Stomach (tissue), 9 donors: Measurements from ENCODE around the gene STRN3. TPM values are rescaled to one million over a fixed set of nuclear protein-coding genes. Genes with fewer than 3 reads are reported as not detected.

Experiments used
- DNase-seq, 2 donors: peaks; one replicate each; pipeline versions ENCODE4 v3.0.0 to v3.0.0-alpha.2; 2013 to 2019
- H3K27ac ChIP-seq, 5 donors: fragments of 200-600 bp in 4 of 5; sonication (generic) in 4 of 5; one replicate each; pipeline ENCODE4 v1.5.1; 2013 to 2019; ENCODE audit warnings: mild to moderate bottlenecking in 1 of 5, moderate library complexity in 1 of 5
- H3K27me3 ChIP-seq, 3 donors: fragments of 200-600 bp; sonication (generic); one replicate each; pipeline ENCODE4 v1.5.1; 2017 to 2019; ENCODE audit warnings: mixed run types in 1 of 3
- H3K36me3 ChIP-seq, 4 donors: fragments of 200-600 bp; sonication (generic); 1 replicate in 3 of 4; 2 replicates in 1 of 4; pipeline ENCODE4 v1.5.1; 2016 to 2019
- H3K4me1 ChIP-seq, 4 donors: fragments of 200-600 bp; sonication (generic); one replicate each; pipeline ENCODE4 v1.5.1; 2016 to 2019
- H3K4me3 ChIP-seq, 4 donors: fragments of 200-600 bp; sonication (generic) in 3 of 4; one replicate each; pipeline ENCODE4 v1.5.1; 2016 to 2019; ENCODE audit warnings: mild to moderate bottlenecking in 1 of 4
- H3K9me3 ChIP-seq, 4 donors: fragments of 200-600 bp; sonication (generic); one replicate each; pipeline ENCODE4 v1.5.1; 2016 to 2019
- EP300 ChIP-seq: sonication (generic); formaldehyde crosslinking; IDR thresholded peaks from one replicate; pipeline ENCODE4 v1.6.1; 2017; ENCODE audit warnings: antibody characterized with exemption
- POLR2A ChIP-seq, 4 donors: fragments of 450-650 bp; IDR thresholded peaks; one replicate each; pipeline ENCODE4 v1.6.1; 2016; ENCODE audit warnings: antibody characterized with exemption in 4 of 4, control low read depth in 2 of 4, mild to moderate bottlenecking in 1 of 4, moderate library complexity in 1 of 4
- POLR2AphosphoS5 ChIP-seq, 3 donors: sonication (generic); formaldehyde crosslinking; IDR thresholded peaks; one replicate each; pipeline ENCODE4 v1.6.1; 2016; ENCODE audit warnings: antibody characterized with exemption in 3 of 3
- WGBS, 5 donors: extraction: QIAGEN DNeasy Blood & Tissue Kit in 3 of 5; methylation state at CpG; one replicate each; pipeline versions ENCODE4 v1.1.5 to v1.1.7; 2013 to 2018; 5-methylcytosine and 5-hydroxymethylcytosine counted together
- intact Hi-C: fragments of 100-400 bp; cut with DNase I; formaldehyde crosslinking; loops from one replicate; pipeline ENCODE4 v1.15.1; 2023; ENCODE audit warnings: low total_unique reads
- polyA plus RNA-seq, 3 donors: library from polyadenylated mRNA; stranded (reverse); fragments of 200-250 nt; gene quantifications; one replicate each; pipeline ENCODE4 v1.2.3, GENCODE V29; 2013
- total RNA-seq, 5 donors: library from RNA; depleted of rRNA; stranded (reverse); fragments of >200 nt; gene quantifications; one replicate each; pipeline versions ENCODE4 v1.1.0 to v1.2.3, GENCODE V29; 2014 to 2016
- TF ChIP-seq, protein P1 (sequence below), 7 experiments: fragments of 450-650 bp in 4 of 7; fragments of 200-600 bp in 3 of 7; sonication (generic) in 3 of 7; IDR thresholded peaks; one replicate each; pipeline ENCODE4 v1.5.1; 2016 to 2019; ENCODE audit warnings: antibody characterized with exemption in 7 of 7, control low read depth in 2 of 7, mild to moderate bottlenecking in 1 of 7
- donor health status: healthy with polysubstance abuse.
- donor health status: Bipolar disorder and iron deficiency.
- donor health status: healthy.

STRN3 gene
- total and polyA plus RNA-seq, 8 donors, result 8.1 to 91.8 (median 24.6) TPM

DNA sequence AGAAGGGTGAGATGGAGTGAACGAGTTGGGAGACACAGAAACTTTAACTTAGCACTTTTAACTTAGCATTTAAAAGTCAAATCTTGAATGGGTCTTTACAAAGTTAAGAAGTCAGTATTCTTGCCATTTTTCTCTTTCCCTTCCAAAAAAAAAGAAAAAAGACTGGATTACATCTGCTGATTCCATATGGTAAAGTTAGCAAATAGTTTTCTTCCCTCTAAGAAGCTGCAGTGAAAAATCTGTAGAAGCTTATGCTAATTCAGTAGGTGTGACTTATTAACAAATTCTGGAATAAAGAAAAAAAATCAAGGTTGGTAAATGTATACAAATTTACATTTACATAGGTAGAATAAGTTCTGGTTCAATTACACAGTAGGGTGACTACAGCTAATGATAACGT lies 100.9 kb downstream of the STRN3 start:
- no peaks in the 10 kb centered on the region for H3K9me3 ChIP-seq
- H3K4me3 ChIP-seq, result no peak overlapping the region
- TF ChIP-seq EP300, result no peak
- TF ChIP-seq, protein P1, sequence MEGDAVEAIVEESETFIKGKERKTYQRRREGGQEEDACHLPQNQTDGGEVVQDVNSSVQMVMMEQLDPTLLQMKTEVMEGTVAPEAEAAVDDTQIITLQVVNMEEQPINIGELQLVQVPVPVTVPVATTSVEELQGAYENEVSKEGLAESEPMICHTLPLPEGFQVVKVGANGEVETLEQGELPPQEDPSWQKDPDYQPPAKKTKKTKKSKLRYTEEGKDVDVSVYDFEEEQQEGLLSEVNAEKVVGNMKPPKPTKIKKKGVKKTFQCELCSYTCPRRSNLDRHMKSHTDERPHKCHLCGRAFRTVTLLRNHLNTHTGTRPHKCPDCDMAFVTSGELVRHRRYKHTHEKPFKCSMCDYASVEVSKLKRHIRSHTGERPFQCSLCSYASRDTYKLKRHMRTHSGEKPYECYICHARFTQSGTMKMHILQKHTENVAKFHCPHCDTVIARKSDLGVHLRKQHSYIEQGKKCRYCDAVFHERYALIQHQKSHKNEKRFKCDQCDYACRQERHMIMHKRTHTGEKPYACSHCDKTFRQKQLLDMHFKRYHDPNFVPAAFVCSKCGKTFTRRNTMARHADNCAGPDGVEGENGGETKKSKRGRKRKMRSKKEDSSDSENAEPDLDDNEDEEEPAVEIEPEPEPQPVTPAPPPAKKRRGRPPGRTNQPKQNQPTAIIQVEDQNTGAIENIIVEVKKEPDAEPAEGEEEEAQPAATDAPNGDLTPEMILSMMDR (IDR thresholded peaks at IDR 0.05), result no peak
- TF ChIP-seq POLR2AphosphoS5 (IDR thresholded peaks at IDR 0.05), result no peak
- no peak for TF ChIP-seq POLR2A (IDR thresholded peaks at IDR 0.05)
- 81 to 94% (median 91%) methylated on average over 2 of the region's 2 CpGs for WGBS, 5 donors
- no peak overlapping the region for H3K27ac ChIP-seq
- H3K27me3 ChIP-seq, result no peaks in the 10 kb centered on the region
- no peak for DNase-seq
- intact Hi-C loops, result no loop called here
- H3K36me3 ChIP-seq, result peaks cover 0 to 24% (median 18%) of the 10 kb centered on the region in 4 donors
- H3K4me1 ChIP-seq, result peaks cover 0 to 8% (median 2%) of the 10 kb centered on the region in 4 donors

DNA sequence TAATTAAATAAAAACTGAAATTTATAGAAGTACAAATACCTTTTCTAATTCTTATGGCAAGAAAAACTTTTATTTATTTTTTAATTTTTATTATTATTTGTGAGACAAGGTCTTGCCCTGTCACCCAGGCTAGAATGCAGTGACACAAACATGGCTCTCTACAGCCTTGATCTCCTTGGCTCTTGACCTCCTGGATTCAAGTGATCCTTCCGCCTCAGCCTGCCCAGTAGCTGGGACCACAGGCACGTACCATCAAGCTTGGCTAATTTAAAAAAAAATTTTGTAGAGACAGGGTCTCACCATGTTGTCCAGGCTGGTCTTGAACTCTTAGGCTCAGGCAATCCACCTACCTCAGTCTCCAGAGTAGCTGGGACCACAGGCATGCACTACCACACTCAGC lies 104.4 kb downstream of the STRN3 start:
- 93 to 100% (median 96%) methylated on average over 2 of the region's 2 CpGs for WGBS, 5 donors
- intact Hi-C loops, result no loop called here
- H3K27me3 ChIP-seq, result no peaks in the 10 kb centered on the region
- H3K27ac ChIP-seq, result no peak overlapping the region
- H3K36me3 ChIP-seq, result peaks cover 0 to 33% (median 24%) of the 10 kb centered on the region in 4 donors
- no peak overlapping the region for H3K4me3 ChIP-seq
- H3K9me3 ChIP-seq, result no peaks in the 10 kb centered on the region
- no peak for DNase-seq
- TF ChIP-seq POLR2AphosphoS5 (IDR thresholded peaks at IDR 0.05), result no peak
- TF ChIP-seq, protein P1 (IDR thresholded peaks at IDR 0.05), result no peak
- no peak for TF ChIP-seq POLR2A (IDR thresholded peaks at IDR 0.05)
- no peak for TF ChIP-seq EP300
- H3K4me1 ChIP-seq, result no peaks in the 10 kb centered on the region

- no peak overlapping the region for H3K4me3 ChIP-seq
- H3K36me3 ChIP-seq, result peaks cover 0 to 33% (median 24%) of the 10 kb centered on the region in 4 donors
- whole genome bisulfite sequencing, 5 donors, result 15 to 30% (median 21%) methylated on average over 1 of the region's 1 CpG
- no peaks in the 10 kb centered on the region for H3K4me1 ChIP-seq
- intact Hi-C loops, result no loop called here
- no peak overlapping the region for H3K27ac ChIP-seq
- TF ChIP-seq POLR2AphosphoS5 (IDR thresholded peaks at IDR 0.05), result no peak
- no peak for TF ChIP-seq POLR2A (IDR thresholded peaks at IDR 0.05)
- TF ChIP-seq EP300, result no peak
- TF ChIP-seq, protein P1 (IDR thresholded peaks at IDR 0.05), result no peak
- H3K9me3 ChIP-seq, result no peaks in the 10 kb centered on the region
- no peaks in the 10 kb centered on the region for H3K27me3 ChIP-seq
- no peak for DNase-seq
Observed at GRCh38 chr14:30921305-30921704, 104.9 kb downstream of the STRN3 start.

DNA sequence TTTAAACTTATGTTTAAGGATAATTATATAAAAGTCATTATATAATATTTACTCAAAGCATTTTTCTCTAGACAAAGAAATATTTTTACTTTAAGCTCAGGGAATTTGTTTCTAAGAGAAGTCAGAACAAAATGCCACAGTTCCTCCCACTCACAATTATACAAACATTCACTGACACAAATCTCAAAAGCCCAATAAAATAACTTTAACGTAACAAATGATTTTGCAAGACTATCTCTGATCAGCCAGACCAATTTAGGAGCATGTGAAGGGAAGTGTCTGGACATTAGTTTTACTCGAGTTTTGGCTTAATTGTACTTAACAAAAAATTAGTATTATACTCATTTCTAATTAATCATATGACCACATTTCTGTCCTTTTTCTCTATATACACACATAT lies 110.6 kb downstream of the STRN3 start:
- 56 to 83% (median 68%) methylated on average over 2 of the region's 2 CpGs for WGBS, 5 donors
- intact Hi-C loops, result no loop called here

More for the DNA sequence above, 110.6 kb downstream of the STRN3 start:
- no peak for DNase-seq
- TF ChIP-seq, protein P1 (IDR thresholded peaks at IDR 0.05), result no peak
- TF ChIP-seq POLR2AphosphoS5 (IDR thresholded peaks at IDR 0.05) (no peak), EP300 (no peak), POLR2A (IDR thresholded peaks at IDR 0.05) (no peak)
- H3K4me1 ChIP-seq, result no peaks in the 10 kb centered on the region
- no peak overlapping the region for H3K4me3 ChIP-seq
- H3K36me3 ChIP-seq, result peaks cover 7 to 27% (median 22%) of the 10 kb centered on the region in 4 donors
- no peaks in the 10 kb centered on the region for H3K9me3 ChIP-seq
- no peaks in the 10 kb centered on the region for H3K27me3 ChIP-seq
- no peak overlapping the region for H3K27ac ChIP-seq
